ENCODE data around the gene POLR1C.
A peak's percentile ranks its signal among the peaks of the same experiment; 100 is the strongest.
"Not testable (repeated sequence)": the region's sequence is repeated elsewhere in the genome, so short reads cannot be mapped to it uniquely, and the experiment has no call there.

POLR1C gene, protein sequence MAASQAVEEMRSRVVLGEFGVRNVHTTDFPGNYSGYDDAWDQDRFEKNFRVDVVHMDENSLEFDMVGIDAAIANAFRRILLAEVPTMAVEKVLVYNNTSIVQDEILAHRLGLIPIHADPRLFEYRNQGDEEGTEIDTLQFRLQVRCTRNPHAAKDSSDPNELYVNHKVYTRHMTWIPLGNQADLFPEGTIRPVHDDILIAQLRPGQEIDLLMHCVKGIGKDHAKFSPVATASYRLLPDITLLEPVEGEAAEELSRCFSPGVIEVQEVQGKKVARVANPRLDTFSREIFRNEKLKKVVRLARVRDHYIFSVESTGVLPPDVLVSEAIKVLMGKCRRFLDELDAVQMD

DNA sequence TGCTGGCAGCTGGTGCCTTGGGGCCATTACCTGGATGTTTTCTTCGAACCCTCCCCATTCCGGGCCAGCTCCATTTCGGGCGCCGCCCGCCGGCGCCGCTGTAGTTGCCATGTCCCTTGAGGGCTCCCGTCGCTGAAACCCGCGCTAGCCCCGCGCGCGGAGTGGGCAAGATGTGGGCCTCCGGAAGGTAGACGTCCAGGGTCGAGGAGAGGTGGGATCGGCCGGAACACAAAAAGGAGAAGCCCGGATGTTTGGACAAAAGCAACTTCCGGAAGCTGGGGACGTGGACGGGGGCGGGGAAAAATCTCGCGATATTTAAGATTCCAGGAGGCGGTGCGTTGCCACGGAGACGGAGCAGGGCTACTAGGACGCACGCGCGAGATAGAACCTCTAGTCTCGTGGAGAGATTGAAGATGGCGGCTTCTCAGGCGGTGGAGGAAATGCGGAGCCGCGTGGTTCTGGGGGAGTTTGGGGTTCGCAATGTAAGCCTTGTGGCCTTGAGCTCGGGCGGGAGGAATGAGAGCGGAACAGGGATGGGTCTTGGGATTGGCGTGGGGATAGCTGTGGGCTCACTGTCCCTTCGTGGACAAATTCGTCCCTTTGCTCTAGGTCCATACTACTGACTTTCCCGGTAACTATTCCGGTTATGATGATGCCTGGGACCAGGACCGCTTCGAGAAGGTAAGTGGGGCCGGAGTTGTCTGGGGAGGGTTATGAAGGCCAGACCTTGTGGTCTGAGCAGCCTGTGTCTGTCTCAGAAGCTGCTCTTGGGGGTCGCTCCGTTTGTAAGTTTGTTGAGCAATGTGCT is at the start of gene POLR1C, which contains the start of gene YIPF3:
Gene POLR1C (plus strand): TSS at position 393 of the 808 bp plus-strand sequence. CDS start 21 bp downstream, at position 414.
Gene YIPF3 (minus strand): TSS at position 230 of the 808 bp plus-strand sequence. CDS start 119 bp downstream, at position 111.
- DNase-seq, result peak; percentile 75 to 92

DNA sequence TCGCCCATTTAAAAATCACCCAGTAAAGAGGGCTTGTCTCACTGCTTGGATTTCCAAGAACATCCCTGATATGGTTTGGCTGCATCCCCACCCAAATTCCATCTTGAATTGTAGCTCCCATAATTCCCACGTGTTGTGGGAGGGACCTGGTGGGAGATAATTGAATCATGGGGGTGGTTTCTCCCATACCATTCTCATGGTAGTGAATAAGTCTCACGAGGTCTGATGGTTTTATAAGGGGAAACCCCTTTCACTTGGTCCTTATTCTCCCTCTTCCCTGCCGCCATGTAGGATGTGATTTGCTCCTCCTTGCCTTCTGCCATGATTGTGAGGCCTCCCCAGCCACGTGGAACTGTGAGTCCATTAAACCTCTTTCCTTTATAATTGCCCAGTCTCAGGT is 49.6 kb upstream of the POLR1C start:
- not testable (repeated sequence) for DNase-seq

DNA sequence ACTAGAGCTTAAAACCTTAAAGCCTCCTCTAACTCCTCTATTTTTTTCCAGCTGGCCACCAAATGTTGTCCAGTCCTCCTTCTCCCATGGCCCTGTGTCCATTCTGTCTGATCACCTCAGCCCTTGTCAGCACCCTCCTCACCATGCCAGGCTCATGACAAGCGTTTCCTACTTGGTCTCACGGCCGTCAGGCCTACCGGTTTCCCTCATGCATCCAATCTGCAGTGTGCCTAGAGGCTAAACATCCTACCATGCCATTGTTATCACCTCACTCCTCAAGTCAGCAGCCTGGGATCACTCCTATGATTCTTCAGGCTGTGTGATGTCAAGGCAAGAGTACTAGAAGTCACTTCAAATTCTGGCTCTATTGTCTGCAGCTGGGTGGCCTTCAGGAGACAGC is 49.1 kb upstream of the POLR1C start:
- no peak for DNase-seq

DNA sequence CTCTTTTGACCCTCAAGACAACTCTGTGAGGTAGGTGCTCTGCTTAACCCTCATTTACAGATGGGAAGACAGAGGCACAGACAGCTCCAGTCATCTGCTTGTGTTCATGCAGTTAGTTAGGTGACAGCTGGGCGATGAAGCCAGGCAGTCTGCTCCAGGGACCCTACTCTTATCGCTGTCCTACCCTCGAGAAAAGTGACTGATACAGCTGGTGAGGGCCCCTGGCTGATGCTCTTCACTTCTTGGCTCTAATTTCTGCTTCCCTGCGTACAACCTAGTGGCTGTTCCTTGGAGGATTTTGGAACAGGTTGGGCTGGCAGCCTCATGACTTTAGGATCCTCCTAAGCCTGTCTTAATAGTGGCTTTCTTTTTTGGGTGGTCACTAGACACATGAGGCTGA is 48.6 kb upstream of the POLR1C start:
- DNase-seq, result no peak

DNA sequence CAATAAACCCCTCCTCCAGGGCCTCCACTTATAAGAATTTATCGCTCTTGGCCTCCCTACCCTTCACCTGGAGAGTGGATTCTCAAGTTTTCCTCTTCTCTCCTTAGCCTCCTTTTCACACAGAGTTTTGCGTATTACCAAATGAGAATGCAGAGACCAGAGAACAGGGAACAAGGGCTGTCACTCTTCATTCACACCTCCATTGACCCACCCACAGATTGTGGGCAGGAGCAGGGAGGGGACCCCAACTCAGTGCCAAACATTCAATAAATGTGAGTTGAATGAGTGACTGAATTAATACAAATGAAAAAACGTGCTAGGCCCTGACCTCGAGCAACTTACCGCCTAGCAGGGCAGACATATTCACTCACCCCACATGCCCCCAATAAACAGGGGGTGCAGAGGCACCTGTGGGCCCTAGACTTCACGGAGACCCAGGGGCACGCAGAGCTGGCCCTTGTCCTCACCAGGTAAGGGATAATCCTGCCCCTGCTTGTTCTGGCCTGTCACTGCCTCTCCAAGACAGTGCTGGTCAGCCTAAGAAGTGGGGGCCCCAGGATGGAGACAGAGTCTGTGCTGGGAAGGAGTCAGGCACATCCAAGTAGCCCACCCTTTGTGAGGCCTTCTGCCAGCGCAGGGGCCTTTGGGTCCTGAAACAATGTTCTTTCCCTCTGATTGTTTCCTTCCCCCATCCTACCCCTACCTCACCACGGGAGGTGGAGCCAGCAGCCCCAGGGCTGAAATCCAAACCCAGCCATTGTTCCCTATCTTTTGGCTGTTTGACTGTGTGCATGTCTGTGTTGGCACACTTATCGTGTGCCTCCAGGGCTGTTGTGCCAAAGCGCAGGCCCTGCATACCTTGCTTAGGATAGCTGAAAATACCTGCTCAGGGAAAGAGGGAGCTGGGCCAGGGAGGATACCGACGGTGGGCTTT is 47.9 kb upstream of the POLR1C start:
- DNase-seq, result no peak

DNA sequence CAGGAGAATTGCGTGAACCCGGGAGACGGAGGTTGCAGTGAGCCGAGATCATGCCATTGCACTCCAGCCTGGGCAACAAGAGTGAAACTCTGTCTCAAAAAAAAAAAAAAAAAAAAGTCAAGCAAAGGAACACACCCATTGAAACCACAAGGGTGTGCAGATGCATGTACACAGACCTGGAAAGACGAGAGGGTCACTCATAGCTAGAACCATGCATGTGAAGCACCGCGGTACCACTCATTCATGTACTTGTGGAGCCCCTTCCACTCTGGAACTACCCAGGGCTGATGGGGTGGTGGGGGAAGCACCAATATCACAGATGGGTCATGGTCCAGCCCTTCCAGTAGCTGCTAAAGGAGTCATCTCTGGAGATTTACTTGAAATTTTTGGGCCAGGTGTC is 46.9 kb upstream of the POLR1C start:
- DNase-seq, result no peak

DNA sequence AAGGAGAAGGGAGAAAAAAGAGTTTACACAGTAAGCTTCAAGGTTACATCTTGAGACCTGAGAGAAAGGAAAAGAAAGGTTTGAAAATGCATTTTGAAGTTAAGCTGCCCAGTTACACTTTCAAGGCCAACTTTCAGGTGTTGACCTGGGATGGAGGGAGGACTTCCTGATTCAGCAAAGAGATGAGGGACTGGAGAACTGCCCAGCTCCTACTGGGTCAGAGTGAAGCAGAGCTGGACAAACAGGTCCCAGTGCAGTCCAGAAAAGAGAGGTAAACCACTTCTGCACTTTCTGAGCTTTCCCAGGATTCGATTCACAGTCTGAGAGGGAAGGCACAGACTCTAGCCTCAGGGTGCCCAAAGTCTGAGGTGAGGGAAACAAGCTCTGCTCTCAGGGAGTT is 45.5 kb upstream of the POLR1C start:
- DNase-seq, result no peak

DNA sequence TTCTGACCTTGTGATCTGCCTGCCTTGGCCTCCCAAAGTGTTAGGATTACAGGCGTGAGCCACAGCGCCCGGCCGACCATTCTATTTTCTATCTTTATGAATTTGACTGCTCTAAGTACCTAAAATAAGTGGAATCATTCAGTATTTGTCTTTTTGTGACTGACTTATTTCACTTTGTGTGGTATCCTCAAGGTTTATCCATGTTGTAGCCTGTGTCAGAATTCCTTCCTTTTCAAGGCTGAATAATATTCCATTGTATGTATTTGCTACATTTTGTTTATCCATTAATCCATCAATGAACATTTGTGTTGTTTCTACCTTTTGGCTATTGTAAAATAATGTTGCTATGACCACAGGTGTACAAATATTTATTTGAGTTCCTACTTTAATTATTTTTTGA is 44.4 kb upstream of the POLR1C start:
- no peak for DNase-seq

DNA sequence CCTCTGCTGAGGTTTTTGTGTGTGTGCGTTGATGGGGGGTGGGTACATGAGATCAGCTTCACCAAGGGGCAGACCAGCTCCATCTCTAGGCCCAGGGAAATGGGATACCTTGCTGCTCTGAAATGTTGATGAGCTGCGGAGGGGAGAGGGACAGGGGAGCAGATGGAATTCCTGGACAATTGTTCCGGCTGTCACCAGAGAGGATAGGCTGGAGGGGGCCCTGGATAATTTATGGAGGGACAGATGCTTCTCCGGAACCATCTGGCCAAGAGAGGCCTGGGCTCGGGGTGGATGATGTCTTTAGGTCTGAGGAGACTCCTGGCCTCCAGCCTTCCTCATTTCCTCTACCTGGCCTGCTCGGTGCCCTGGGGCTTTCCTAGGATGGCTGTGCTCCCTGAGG is 41.4 kb upstream of the POLR1C start:
- no peak for DNase-seq

DNA sequence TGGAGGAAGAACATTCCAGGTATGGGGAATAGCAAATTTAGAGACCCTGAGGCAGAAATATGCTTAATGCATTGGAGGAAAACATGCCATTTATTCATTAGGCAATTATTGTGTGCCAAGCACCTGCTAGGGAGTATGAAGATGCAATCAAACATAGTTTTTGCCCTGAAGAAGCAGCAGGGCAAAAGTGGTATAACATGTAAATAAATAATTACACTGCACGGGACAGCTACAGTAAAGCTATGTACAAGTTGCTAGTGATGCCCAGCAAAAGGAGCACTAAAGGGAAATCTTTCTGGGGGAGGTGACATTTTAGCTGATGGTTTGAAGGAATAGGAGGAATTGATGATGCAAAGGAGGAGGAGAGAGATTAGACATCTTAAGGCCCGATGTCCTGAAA is 40.1 kb upstream of the POLR1C start:
- no peak for DNase-seq

DNA sequence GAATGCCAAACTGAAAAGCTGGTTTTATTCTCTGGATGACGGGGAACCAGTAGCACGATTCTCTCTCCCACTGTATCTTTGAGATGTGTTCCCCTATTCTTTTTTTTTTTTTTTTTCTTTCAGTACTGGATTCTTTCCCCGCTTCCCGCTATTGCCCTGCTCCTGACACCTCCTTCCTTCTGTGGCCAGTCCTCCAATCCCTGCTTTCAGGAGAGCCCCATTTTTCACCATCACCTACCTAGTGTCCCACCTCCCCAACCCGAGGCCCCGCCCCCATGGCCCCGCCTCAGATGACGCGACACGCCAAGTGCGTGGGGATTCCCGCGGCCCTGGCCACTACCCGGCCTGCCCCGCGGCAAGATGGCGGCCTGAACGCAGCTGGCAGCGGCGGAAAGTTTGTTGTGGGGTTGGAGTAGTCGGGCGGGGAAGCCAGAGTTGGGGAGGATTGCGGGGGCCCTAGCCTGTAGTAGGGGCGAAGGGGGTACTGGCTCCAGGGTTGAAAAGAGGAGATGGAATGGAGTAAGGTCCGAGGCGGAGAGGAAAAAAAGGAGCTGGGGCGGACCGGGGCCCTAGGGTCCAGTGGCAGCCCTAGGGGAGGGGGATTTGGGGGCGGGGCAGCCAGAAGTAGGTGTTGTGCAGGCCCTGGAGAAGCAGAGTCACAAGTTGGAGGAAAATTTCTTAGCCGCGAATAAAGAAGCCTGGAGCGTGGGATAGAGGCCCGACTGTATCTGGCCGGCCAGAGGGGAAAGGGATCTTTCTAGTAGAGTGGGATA is 39.5 kb upstream of the POLR1C start, which contains the start of gene TJAP1:
Gene TJAP1 (plus strand): TSS at position 336 of the 773 bp plus-strand sequence. CDS start 21,432 bp downstream, outside the sequence.
- DNase-seq, result peak; percentile 41 to 84

DNA sequence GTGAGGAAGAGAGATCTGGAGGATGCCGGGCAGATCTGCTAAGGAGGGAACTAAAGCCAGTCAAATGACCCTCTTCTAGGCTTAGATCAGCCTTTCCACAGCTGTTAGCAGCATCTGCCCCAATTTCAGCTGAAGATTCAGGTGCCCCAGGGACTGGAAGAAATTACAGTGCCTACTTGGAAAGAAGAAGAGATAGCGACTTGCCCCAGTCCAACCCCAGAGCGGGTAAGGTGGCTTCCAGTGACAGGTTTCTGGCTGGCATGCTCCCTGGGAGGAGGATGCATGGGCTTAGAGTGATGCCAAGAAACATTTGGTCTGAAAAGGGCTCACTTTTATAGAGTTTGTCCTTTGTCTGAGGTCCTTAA is 38.9 kb upstream of the POLR1C start:
- DNase-seq, result no peak

DNA sequence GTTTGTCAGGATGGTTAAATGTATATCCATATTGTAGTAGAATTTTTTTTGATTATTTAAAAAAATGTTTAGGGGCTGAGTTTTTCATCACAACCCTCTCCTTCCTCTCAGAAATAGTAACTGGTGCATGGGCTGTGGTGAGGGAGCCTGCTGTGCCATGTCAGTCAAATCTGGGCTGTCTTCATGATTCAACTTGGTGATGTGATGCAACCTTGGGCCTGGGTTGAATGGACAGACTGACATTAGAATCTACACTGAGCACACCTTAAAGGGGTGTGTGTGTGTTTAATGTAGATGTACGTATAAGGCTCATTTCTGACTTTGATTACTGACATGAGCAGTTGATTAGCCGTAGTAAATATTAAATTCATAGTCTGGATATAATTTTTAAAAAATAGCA is 35.8 kb upstream of the POLR1C start:
- DNase-seq, result no peak

DNA sequence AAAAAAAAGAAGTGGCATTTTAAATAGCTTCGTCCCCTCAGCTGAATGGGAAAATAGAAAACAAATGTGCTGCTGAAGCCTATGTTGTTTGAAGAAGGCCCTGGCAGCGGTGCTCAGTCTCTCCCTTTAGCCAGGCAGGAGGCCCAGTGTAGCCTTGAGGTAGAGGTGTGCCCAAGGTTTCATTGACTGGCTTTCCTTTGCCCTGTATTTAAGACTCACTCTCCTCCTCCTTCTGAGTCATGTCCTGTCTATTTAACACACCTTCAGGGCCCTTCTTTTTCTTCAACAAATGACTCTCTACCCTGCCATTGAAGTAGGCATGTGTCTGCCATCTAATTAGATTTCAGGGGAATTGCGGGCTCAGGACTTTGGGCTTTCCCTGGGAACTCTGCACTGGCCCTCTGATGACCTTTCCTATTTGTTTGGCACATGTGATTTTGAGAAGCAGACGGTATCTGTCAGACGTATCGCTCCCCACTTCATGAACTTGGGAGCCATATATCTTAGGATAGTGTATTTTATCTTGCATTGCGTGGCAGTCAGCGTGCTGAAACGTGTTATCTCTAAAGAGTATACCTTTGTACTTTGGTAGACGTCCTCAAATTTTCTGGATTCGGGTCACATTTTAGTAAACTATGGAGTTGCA is 35.2 kb upstream of the POLR1C start:
- DNase-seq, result no peak

DNA sequence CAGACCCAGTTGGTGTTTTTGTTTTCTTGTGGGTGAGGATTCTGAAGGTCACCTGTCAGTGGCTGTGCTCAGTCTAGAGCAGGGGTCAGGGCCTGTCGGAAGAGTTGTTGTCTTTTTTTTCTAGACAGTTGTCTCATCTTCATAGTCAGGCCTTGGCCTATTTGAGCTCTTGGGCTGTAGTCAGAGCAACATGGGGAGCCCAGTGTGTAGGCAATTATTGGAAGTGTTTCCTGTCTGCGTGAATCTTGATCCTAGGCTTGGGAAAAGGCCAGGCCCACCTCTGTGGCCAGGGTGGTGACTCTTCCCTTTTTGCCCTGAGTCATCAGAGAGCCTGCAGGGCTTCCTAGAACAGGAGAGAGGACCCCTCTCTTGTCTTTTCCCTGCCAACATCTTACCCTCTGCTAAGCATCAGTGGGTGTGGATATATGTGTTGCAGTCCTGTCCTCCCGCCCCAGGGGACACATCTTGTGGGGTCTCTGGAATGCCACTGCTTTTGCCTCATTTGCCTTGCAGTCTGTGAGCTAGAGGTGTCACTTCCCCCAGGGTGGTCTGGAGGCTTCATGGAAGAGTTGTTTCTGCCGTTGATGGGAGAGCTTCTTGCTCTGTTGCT is 28.1 kb upstream of the POLR1C start:
- DNase-seq, result no peak

DNA sequence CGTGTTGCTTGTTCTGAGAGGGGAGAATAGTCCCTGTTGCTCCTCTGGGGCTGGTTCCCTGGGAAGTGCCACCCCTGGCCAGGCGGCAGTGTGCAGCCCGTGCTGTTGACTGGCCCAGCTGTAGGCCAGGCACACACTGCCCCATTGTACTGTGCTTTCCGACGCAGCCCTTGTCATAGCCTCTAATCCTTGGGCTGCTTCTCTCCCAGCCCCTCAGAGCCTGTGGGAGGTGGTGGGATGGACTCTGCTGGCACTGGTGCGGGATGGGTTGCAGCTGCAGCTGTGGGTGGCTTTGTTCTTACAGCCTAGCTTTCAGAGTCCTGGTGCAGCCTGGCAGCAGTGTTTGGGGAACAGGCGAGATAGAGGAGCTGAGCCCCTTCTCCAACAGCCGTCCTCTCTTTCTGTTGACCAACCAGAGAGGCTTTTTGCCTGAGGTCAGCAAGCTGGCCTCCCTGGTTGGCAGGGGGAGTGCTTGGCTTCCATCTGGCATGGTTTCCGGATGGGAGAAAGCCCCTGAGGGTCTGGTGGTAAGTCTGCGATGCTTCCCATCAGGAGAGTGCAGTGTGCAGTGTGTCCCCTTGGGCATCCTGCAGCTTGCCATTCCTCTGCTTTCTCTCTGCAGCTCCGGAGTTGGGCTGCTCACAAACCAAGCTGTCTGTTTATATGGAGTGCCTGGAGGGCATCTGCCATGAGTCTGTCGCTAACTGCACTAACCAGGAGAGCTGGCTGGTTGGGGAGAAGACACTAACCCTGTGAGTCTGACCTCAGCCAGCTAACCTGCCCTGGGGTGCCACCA is 27.4 kb upstream of the POLR1C start:
- DNase-seq, result no peak

DNA sequence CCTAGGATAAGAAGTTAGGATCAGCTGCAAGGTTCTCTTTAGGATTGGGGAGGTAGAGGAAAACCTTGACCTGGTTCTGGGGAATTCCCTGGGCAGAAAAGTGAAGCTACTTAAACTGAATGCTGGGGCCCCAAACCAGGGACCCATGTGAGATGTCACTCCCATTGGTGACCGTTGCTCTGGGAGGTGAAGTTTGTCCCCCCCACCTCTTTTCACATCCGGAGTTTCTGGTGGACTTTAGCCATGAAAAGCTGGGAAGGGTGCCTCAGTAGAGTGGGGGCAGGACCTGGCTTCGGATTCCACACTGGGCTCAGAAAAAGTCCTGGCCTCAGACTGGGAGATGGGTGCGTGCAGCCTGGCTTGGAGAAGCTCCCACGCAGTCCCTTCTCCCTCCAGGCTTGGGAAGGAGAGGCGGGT is 26.4 kb upstream of the POLR1C start:
- DNase-seq, result no peak

DNA sequence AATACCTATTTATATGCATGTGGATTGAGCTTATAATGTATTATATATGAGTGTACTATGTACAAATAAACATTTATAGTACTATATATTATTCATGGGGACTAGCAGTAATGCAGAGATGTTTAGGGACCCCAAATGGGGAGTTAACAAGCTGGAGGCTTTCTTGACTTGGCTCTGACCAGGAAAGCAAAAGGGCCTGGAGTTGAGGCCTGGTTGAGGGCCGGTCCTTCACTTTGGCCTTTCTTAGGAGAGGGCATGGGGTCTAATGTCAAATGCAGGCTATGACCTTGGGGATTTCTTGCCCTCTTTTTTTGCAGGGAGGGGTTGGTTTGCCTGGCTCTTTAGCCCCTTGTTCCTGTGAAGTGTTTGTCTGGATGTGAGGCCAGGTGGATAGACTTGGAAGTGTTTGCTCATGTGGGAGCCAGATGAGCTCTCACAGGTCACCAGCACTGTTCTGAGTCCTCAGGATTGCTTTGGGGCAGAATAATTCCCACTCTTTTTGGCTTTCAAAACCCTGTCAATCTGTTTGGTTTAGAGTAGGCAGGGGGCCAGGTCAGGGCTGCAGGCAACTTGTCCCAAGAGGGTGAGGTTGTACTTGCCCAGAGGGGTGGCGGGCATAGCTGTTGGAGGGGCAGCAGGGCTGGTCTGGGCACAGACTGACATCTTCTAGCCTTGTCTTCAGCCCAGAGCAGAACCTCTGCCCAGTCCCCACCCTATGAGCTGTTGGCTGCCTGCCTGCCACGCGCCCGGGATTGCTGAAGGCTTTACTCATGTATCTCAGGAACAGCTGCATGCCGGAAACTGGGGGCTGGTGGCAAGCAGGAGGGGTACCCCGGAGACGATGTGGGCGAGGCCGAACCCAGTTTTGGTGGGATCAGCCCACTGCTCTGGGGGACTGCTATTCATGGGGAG is 24.9 kb upstream of the POLR1C start:
- no peak for DNase-seq

DNA sequence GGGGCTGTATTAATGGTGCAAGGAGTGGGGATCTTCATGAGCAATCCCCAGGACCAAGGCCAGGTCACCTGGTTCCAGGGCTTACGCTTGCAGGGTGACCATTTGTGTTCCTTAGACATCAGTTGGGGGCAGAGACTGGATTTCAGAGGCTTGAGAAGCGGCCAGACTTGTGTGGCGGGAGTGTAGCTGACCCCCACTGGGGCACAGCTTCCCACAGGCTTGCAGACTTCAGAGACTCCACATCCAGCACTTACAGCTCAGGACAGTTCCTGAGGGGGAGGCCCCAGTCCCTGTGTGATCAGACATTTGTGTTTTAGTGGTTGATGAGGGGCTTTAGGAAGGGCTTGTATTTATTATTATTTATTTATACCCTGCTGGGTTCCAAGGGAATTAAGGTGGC is 24.2 kb upstream of the POLR1C start:
- no peak for DNase-seq
